GM19372 (cell line): ENCODE measurements around the gene MGRN1.

Source experiments
- ATAC-seq: cut with Tn5 transposase; IDR thresholded peaks from one replicate; pipeline ENCODE4 v1.9.1; 2021; ENCODE audit warnings: mild to moderate bottlenecking, low read depth, moderate library complexity; ENCODE audit not compliant: unreplicated experiment

Gene MGRN1

DNA sequence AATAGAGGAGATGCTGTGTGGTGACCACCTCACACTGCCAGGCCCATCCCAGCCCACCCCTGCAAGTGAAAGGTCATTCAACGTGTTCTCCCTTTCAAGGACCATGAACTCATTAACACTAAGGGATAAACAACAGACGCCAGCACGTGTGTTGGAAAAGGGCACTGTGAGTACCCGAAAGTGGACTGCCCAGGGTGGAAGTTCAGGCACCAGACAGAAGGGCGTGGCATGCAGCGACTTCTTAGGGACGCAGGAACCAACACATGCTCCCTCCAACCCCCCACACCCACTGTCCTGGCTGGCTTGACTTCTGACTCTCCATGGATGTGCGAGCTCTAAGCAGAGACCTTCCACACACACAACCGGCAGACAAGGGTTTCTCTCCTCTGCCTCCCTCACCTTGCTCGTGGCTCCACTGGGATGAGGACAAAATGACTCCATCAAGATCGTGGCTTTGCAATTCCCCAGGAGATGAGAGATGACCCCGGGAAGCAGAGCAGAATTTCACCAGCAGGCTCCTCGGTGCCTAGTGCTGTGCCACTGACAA, 20.9 kb upstream of the MGRN1 start:
- no peak for ATAC-seq

- no peak for ATAC-seq
These were observed 20.2 kb upstream of the MGRN1 start for GRCh38 chr16:4604401-4604800.

DNA sequence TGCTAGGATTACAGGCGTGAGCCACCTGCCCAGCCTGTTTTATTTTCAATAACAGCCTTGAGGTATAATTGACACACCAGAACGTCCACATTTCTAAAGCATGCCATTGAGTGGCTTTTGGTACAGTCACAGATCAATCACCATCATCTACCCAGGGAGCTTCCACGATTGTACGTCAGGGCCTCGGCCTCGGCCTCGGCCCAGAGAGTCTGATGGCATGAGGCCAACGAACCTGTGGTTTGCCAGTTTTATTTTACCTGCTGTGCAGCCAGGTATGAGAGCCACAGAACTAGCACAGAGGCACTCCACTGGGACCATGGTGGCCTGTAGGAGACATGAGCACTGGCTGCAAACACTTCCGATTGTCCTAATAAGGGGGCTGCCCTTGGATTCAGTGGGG, 18.3 kb upstream of the MGRN1 start:
- ATAC-seq: no peak

GRCh38 chr16:4607841-4608703, 16.6 kb upstream of the MGRN1 start:
- ATAC-seq: no peak

- ATAC-seq: no peak
These were observed 16.0 kb upstream of the MGRN1 start for GRCh38 chr16:4608704-4608980.

DNA sequence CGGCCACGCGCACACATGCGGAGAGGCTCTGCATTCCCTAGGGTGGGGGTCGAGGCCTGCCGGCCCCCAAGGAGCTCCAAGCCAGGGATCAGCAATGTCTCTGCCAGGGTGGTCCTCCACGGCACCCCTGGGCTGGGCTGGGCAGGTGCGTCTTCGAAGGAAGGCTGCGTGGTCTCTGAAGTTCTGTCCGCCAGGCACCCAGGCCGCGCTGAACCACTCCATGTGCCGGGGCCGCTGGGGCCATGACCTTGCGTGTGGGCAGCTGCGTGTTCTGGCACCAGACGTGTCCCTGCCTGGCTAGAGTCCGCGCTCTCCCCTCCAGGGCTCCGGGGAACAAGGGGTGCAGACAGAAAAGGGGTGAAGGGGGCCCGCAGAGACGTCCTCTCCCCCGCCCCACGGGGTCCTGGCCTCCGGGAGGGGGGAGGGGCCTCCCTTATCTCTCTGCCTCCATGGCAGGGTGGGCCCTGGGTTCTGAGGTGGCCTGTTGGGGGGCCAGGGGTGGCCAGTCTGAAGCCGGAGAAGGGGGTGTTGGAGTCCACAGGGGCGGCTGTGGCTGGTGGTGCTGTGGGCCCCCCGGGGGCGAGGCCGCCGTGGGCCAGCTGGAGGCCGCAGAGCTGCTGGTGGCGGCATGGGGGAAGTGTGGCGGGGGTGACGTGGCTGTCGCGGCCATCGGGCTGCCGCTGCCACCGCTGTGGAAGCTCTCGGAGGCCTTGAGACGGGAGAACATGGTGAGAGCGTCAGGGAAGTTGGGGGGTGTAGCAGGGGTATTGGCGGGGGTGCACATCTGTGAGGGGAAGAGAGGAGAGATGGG, 15.2 kb upstream of the MGRN1 start:
- no peak for ATAC-seq

DNA sequence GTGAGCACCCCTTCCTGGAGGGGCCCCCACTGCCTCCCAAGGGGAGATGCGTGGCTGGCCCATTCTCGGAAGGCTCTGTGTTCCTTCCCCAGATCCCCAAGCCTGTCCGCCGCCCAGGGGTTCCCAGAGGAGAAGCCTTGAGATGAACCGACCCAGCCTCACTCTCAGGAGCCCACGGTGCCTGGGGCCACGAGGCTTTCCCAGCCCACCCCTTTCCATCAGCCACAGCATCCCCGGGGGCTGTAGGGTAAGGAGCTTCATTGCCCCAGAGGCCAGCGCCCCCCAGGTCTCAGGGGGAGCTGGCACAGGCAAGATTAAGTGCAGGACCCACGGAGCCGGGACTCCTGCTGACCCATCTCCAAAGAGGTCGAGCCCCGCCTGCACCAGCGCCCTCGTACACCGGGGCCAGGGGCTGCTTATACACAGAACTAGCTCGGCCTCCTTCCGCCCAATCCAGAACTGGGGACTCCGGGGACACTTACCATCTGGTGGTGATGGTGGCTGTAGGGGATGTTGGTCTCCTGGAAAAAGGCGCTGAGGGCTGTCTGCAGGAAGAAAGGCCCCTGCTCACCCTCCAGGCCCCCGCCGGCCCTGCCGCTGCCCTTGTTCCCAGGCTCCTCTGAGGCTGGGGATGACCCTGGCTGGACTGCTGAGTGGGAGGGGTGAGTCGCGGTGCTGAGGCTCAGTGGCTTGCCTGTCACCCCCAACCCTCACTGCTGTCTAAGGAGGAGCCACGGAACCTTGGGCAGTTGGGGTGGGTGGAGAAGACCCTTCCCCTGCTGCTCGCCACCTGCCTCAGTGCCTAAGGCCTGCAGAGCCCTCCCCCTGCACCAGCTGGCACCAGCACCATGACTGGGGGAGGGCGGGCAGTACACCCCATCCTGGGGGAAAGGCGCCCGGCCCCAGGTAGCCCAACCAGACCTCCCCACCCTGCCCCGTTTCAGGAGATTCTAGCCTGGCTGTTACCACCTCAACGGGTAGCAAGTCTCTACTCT, 14.3 kb upstream of the MGRN1 start:
- ATAC-seq: no peak

DNA sequence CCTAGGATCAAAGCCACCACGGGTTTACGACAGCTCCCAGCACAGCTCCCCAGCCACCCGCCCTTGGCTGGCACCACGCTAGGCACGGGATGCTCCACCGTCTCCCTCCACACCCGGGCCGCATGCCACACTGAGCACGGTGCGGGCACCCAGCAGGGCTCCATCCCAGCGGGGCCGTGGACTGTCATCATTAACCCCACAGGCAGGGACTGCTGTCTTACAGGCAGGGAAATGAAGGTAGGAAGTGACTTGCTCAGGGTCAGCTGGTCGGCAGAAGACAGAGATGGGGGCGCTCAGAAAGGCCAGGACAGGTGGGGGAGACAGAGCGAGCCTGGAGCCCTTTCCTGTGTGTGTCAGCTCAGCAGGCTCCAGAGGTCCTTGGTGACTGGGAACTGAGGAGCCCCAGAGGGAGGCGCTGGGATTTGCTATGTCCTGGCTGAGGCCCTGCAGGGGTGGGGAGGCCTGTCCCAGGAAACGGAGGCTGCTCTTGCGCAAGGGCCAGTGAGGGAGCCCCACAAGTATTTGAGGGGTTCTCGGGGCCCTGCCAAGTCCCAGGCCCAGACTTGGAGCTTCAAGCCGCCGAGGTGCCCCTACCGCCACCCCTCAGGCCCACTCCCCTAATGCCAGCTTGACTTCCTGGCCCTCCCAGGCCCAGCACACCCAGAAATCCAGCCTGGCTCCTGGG, 13.1 kb upstream of the MGRN1 start:
- ATAC-seq: no peak

DNA sequence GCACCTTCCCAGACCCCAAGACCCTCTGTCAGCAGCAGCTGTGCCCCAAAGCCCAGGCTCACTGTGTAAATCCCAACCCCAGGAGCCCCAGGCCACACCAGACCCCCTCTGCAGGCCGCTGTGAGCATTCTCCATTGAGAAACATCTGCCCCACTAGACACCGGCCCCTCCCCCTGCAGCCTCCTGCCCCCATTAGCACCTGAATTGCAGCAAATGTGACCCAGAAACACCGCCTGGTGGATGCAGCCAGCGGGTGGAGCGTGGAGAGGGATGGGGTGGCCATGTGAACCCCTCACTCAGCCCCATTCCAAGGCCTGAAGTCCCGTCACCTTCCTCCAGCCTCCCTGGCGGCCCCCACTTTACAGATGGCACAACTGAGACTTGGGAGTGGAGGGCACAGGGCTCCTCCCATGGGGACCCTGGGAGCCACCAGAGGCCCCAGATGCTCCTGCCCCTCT, 12.1 kb upstream of the MGRN1 start:
- ATAC-seq: no peak

DNA sequence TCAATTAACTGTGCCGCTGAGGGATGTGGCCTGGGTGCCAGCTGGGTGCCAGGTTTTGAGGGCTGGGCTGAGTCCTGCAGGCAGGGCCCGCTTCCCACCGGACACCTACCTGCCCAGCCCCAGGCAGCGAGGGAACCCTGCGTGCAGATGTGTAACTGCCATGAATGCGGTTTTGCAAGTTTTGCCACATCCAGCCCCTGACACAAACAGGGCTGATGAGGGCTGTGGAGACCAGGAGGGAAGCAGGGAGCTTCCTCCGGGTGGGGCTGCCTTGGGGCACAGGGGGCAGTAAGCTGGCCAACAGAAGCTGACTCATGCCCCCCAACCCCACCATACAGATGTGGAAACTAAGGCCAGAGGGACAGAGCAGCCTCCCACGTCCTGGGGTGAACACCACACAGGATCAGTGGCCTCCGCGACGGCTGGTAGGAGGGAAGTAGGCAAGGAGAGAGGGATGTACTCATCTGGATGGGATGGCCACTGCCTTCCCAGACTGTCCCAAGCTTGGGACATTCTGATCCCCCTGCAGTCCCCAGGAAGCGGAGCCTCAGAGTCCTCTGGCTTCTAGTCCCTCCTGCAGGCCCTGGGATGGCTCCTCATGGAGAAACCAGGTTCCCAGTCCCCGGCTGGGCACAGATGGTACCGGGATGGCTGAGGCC, 11.5 kb upstream of the MGRN1 start:
- ATAC-seq: no peak

DNA sequence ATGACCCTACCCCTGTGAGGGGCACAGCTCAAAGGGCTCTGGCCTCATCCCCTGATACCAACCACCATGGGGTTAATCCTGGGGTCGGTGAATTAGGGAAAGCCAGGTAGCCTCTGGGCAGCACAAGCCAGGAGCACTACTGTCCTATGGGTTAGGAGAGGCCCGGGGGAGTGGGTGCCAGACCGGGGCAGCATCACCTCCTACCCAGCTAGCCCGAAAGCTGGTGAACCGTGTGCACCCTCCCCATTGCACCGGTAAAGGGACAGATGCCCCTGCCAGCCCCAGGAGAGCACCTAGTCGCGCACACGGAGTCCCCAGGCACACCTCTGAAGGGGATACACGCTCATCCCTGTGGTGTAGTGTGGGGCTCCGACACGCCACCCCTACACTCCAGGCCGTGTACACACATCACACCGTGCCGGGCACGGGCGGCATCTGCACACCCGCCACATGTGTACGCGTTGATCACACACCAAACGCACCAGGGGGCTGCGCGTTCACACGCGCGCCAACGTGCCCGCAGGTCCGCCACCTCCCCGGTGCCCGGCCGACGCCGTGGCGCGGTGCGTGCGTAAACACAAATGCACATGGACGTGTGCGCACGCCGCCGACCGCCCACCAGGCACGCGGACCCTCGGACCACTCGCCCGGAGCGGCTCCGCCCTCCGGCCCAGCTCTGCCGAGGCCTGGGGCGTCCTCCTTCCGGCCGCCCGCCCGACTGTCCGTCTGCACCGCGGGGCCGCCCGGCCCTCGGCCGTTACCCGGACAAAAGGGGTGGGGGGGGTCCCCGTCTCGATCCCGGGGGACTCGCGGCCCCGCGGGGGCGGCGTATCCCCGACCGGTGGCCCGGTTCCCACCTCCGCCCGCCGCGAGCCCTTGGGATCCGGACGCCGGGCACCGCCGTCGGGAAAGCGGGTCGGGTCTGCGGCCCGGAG, 10.7 kb upstream of the MGRN1 start:
- ATAC-seq: no peak

DNA sequence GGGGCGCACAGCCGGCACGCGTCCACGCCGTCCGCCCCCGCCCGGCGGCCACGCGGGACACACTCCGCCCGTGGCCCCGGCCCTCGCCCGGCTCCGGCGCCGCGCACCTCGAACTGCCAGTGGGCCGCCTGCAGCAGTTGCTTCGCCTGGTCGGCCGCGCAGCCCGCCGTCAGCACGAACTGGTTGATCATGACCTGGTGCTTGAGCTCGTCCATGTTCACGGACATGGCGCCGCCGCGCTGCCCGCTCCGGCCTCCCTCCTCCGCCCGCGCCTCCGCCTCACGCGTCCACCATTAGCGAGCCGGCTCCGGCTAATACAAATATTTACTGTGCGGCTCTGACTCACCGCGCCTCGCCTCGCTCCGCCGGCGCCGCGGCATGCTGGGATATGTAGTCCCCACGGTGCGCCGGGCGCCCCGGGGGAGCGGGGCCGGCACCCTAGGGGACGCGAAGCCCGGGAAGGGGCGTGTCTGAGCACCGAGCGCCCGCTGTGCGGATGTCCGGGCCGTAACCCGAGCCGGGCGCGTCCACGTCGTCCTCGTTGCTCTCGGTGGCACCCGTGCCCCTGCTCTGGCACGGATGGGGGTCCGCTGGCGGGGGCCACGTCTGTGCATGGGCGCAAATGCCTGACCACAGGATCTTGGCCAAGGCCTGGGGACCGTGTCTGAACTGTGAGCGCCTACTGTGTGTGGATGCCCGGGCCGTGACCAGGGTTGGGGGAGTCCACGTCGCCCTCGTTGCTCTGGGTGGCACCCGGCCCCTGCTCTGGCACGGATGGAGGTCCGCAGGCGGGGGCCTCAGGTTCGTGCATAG, 9.8 kb upstream of the MGRN1 start, which contains the start of gene UBALD1:
UBALD1 (minus strand) TSS at position 318 of the 813 bp plus-strand sequence; CDS start at position 227, 91 bp downstream.
- peak; percentile 58 for ATAC-seq

DNA sequence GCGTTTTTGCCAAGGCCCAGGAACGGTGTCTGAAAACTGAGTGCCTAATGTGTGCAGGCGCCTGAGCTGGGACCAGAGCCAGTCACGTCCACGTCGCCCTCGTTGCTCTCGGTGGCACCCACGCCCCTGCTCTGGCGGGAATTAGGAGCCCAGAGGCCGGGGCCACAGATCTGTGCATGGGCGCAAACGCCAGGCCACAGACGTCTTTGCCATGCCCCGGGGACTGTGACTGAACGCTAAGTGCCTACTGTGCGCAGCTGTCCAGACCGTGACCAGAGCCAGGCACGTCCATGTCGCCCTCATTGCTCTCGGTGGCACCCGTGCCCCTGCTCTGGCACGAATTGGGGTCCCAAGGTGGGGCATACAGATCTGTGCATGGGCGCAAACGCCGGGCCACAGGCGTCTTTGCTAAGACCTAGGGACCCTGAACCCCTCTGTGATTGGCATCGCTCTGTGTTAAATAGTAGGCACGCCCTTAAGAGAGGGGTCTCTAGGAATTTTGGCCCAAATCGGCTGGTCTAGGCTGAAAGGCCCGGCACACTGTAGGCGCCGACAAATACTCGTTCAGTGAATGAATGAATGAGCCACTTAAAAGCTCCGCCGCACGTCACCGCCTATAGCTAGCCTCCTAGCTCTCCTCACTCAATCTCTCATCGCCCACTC, 9.1 kb upstream of the MGRN1 start:
- no peak for ATAC-seq

DNA sequence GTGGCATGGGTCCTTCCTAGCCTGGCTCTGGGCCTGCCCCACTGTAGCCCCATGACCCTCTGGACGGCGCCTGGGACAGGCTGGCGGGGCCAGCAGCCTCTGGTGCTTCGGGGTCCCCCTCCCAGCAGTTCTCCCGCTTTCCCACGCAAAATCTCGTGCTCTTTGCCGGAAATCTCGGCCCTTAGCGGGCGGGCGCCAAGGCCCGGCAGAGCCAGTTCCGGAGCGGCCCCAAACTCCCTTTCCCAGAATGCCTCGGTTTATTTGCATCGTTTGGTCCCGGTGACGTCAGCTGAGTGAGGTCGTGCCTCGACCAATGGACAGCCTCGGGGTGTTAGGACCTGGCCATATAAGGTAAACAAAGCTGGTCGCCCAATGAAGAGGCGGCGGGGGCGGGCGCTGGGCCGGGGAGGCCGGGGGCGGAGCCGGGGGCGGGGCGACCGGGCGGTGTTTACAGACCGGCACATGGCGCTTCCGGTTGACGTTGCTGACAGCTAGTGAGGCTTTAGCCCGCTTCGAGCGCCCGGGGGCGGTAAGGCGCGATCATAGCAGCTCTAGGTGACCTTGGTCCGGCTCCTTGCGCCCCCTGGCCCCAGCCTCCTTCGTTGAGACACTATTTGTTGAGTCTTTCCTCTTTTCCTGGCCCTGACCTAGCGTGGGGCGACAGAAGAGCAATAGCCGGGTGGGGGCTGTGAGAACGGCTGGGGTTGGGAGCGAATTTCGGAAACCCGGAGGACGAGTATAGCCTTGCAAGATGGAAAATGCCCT, 8.4 kb upstream of the MGRN1 start:
- peak; percentile 71 for ATAC-seq

DNA sequence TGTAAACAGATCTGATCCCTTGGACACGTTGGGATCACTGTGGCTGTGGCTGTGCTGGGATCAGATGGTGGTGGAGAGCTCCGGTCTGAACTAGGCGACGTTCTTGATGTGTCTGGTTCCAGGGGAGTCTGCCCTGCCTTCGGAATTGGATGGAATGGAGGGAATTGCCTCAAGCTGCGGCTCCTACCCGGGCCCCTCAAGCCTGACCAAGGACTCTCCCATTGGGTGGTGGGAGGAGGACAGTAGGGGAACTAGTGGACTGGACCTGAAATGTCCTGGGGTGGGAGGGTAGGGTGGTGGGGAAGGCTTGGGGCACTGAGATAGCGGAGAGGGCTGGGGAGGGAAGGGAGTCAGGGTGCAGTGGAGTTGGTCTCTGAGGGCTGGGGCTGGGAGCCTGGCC, 6.7 kb upstream of the MGRN1 start:
- no peak for ATAC-seq
